Measurements from ENCODE around the gene TCP10L. TPM values are rescaled to one million over a fixed set of nuclear protein-coding genes. Genes with fewer than 3 reads are reported as not detected.

The TCP10L gene
- total and polyA plus RNA-seq, 10 of the 15 experiments (the other 5 are each of a cell fraction or from before 2014, with no cell fraction given), result 0.11 to 0.45 (median 0.19) TPM; not detected in 3

DNA sequence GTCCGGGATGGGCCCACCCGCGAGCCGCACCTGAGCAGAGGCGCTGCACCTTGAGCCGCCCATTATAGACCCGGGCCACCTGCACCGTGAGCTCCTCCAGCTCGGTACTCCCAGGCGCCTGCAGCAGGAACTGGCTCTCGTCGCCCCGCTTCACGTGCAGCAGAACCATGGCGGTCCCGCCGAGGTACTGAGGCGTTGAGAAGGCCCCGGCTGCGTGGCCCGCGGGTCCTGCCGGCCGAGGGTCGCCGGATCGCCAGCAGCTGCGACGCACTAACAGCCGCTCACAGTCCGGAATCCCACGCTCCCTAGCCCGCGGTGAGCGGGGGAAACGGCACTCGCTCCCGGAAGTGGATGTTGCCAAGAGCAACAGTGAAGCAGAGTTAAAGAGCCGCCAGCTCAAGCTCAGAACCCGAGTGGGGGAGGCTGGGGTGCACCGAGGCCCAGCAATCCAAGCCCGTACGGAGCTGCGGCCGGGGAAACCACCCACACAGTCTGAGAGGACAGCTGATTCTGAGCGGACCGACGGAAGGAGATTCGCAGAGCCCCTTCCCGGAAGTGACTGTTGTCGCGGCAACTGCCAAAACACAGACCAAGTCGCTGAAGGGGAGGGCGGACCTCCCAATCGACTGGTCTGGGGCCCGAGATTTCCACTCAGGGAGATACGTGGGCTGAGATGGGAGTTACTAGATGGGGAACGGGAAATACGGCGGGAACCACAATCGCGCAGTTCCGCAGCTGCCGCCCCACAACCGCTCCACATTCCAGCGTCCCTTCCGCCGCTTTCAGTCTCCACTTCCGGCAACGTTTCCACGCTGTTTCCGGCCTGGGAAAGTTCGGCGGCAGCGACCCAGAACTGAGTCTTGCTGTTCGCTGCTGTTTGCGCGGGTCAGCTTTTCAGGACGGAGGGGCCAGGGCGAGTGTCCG is 27.0 kb upstream of the TCP10L start, which contains the start of gene CFAP298 (continued):
- TF ChIP-seq SUPT20H (IDR thresholded peaks at IDR 0.05; ENCODE audit: borderline replicate concordance, control insufficient read depth, low read depth, low read length), result no peak
- TF ChIP-seq, protein P1, sequence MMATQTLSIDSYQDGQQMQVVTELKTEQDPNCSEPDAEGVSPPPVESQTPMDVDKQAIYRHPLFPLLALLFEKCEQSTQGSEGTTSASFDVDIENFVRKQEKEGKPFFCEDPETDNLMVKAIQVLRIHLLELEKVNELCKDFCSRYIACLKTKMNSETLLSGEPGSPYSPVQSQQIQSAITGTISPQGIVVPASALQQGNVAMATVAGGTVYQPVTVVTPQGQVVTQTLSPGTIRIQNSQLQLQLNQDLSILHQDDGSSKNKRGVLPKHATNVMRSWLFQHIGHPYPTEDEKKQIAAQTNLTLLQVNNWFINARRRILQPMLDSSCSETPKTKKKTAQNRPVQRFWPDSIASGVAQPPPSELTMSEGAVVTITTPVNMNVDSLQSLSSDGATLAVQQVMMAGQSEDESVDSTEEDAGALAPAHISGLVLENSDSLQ (IDR thresholded peaks at IDR 0.05), result peak; percentile 40
- 0 out of 2 replicates have a peak, but pooled peaks have one; percentile 8 for TF ChIP-seq SREBF1 (IDR thresholded peaks at IDR 0.05; ENCODE audit: low read length)
- TF ChIP-seq, protein P2, sequence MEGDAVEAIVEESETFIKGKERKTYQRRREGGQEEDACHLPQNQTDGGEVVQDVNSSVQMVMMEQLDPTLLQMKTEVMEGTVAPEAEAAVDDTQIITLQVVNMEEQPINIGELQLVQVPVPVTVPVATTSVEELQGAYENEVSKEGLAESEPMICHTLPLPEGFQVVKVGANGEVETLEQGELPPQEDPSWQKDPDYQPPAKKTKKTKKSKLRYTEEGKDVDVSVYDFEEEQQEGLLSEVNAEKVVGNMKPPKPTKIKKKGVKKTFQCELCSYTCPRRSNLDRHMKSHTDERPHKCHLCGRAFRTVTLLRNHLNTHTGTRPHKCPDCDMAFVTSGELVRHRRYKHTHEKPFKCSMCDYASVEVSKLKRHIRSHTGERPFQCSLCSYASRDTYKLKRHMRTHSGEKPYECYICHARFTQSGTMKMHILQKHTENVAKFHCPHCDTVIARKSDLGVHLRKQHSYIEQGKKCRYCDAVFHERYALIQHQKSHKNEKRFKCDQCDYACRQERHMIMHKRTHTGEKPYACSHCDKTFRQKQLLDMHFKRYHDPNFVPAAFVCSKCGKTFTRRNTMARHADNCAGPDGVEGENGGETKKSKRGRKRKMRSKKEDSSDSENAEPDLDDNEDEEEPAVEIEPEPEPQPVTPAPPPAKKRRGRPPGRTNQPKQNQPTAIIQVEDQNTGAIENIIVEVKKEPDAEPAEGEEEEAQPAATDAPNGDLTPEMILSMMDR (IDR thresholded peaks at IDR 0.05 in 2 of 3, conservative IDR thresholded peaks at IDR 0.05 in 1 of 3; ENCODE audit: control insufficient read depth in 2 of 3, extremely low read depth in 1 of 3, insufficient read depth in 1 of 3, low read depth in 3 of 3, low read length in 3 of 3), result no peak
- TF ChIP-seq MTA3 (IDR thresholded peaks at IDR 0.05; ENCODE audit: borderline replicate concordance, low read length), result no peak
- no peak for TF ChIP-seq FOS (IDR thresholded peaks at IDR 0.05; ENCODE audit: borderline replicate concordance, extremely low read depth, insufficient read length)
- TF ChIP-seq PAX5 (IDR thresholded peaks at IDR 0.05; ENCODE audit: borderline replicate concordance, low read depth, low read length), result peak; percentile 69; the same call in 1 of the 2 replicates
- TF ChIP-seq HDAC6 (IDR thresholded peaks at IDR 0.05; ENCODE audit: unreplicated experiment), result no peak
- peak; percentile 95 for TF ChIP-seq NBN (IDR thresholded peaks at IDR 0.05)
- peak; percentile 97 for TF ChIP-seq GABPA (IDR thresholded peaks at IDR 0.05; ENCODE audit: low read depth)
- TF ChIP-seq, protein P3, sequence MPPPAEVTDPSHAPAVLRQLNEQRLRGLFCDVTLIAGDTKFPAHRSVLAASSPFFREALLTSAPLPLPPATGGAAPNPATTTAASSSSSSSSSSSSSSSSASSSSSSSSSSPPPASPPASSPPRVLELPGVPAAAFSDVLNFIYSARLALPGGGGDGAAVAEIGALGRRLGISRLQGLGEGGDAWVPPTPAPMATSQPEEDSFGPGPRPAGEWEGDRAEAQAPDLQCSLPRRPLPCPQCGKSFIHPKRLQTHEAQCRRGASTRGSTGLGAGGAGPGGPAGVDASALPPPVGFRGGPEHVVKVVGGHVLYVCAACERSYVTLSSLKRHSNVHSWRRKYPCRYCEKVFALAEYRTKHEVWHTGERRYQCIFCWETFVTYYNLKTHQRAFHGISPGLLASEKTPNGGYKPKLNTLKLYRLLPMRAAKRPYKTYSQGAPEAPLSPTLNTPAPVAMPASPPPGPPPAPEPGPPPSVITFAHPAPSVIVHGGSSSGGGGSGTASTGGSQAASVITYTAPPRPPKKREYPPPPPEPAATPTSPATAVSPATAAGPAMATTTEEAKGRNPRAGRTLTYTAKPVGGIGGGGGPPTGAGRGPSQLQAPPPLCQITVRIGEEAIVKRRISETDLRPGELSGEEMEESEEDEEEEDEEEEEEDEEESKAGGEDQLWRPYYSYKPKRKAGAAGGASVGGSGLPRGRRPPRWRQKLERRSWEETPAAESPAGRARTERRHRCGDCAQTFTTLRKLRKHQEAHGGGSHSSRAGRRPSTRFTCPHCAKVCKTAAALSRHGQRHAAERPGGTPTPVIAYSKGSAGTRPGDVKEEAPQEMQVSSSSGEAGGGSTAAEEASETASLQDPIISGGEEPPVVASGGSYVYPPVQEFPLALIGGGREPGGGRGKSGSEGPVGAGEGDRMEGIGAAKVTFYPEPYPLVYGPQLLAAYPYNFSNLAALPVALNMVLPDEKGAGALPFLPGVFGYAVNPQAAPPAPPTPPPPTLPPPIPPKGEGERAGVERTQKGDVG (CRISPR knock-in tag; IDR thresholded peaks at IDR 0.05), result no peak
- TF ChIP-seq, protein P4, sequence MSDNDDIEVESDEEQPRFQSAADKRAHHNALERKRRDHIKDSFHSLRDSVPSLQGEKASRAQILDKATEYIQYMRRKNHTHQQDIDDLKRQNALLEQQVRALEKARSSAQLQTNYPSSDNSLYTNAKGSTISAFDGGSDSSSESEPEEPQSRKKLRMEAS (IDR thresholded peaks at IDR 0.05; ENCODE audit: low read depth, low read length), result no peak; the same call in 1 of the 2 replicates
- peak; percentile 29; the same call in 1 of the 2 replicates for TF ChIP-seq TAF1 (IDR thresholded peaks at IDR 0.05; ENCODE audit: borderline replicate concordance, low read depth, low read length)
- peak; percentile 60 for TF ChIP-seq SP1 (IDR thresholded peaks at IDR 0.05; ENCODE audit: low read depth, low read length)
- TF ChIP-seq HCFC1 (IDR thresholded peaks at IDR 0.05; ENCODE audit: low read length), result peak; percentile 72
- TF ChIP-seq, protein P5, sequence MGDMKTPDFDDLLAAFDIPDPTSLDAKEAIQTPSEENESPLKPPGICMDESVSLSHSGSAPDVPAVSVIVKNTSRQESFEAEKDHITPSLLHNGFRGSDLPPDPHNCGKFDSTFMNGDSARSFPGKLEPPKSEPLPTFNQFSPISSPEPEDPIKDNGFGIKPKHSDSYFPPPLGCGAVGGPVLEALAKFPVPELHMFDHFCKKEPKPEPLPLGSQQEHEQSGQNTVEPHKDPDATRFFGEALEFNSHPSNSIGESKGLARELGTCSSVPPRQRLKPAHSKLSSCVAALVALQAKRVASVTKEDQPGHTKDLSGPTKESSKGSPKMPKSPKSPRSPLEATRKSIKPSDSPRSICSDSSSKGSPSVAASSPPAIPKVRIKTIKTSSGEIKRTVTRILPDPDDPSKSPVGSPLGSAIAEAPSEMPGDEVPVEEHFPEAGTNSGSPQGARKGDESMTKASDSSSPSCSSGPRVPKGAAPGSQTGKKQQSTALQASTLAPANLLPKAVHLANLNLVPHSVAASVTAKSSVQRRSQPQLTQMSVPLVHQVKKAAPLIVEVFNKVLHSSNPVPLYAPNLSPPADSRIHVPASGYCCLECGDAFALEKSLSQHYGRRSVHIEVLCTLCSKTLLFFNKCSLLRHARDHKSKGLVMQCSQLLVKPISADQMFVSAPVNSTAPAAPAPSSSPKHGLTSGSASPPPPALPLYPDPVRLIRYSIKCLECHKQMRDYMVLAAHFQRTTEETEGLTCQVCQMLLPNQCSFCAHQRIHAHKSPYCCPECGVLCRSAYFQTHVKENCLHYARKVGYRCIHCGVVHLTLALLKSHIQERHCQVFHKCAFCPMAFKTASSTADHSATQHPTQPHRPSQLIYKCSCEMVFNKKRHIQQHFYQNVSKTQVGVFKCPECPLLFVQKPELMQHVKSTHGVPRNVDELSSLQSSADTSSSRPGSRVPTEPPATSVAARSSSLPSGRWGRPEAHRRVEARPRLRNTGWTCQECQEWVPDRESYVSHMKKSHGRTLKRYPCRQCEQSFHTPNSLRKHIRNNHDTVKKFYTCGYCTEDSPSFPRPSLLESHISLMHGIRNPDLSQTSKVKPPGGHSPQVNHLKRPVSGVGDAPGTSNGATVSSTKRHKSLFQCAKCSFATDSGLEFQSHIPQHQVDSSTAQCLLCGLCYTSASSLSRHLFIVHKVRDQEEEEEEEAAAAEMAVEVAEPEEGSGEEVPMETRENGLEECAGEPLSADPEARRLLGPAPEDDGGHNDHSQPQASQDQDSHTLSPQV (IDR thresholded peaks at IDR 0.05), result no peak
- peak; percentile 88 for TF ChIP-seq ZNF207 (IDR thresholded peaks at IDR 0.05; ENCODE audit: borderline replicate concordance)
- TF ChIP-seq RBBP5 (conservative IDR thresholded peaks at IDR 0.05), result no peak
